ENCODE results near the gene ARHGAP23.

GRCh38 chr17:38418062-38418692 lies 10.1 kb upstream of the ARHGAP23 start:
- TF ChIP-seq CTCF (IDR thresholded peaks at IDR 0.05; ENCODE audit: poor library complexity, severe bottlenecking), result no peak
- no peak for TF ChIP-seq EZH2 (IDR thresholded peaks at IDR 0.05; ENCODE audit: borderline replicate concordance, insufficient read depth, low read length, poor library complexity, severe bottlenecking)
- TF ChIP-seq TAF1 (IDR thresholded peaks at IDR 0.05; ENCODE audit: low read depth), result no peak
- no peak for TF ChIP-seq MXI1 (conservative IDR thresholded peaks at IDR 0.05; ENCODE audit: poor library complexity, severe bottlenecking)
- no peak for TF ChIP-seq REST (IDR thresholded peaks at IDR 0.05; ENCODE audit: borderline replicate concordance)
- no peak for TF ChIP-seq POLR2AphosphoS5 (IDR thresholded peaks at IDR 0.05)
- TF ChIP-seq EP300 (conservative IDR thresholded peaks at IDR 0.05; ENCODE audit: poor library complexity, severe bottlenecking), result no peak

Measured in neural cell (in vitro differentiated cells).